ENCODE measurements around the gene PCSK6. TPM values are rescaled to one million over a fixed set of nuclear protein-coding genes. Genes with fewer than 3 reads are reported as not detected.

Gene PCSK6
- polyA plus RNA-seq, 1 donor from 2014 or later: 1.1 TPM

GRCh38 chr15:101531170-101531569 lies 41.7 kb upstream of the PCSK6 start:
- H3K9me2 ChIP-seq (ENCODE audit: insufficient read depth, low read length): no peaks in the 10 kb centered on the region
- no peaks in the 10 kb centered on the region for H4K20me1 ChIP-seq (ENCODE audit: insufficient read depth)
- H3K36me3 ChIP-seq (ENCODE audit: insufficient read depth, low read length): no peaks in the 10 kb centered on the region
- no peaks in the 10 kb centered on the region for H3F3A ChIP-seq (ENCODE audit: insufficient read depth, low read length, poor library complexity, severe bottlenecking)
- H3K9me3 ChIP-seq (ENCODE audit: low read length): no peaks in the 10 kb centered on the region
- no peaks in the 10 kb centered on the region for H3K79me2 ChIP-seq (replicated peaks; ENCODE audit: insufficient read depth, low read length)
- no peak overlapping the region for H3K27ac ChIP-seq (ENCODE audit: low read length)
- H2AFZ ChIP-seq (ENCODE audit: low read depth, low read length): no peak overlapping the region
- no peaks in the 10 kb centered on the region for H3K27me3 ChIP-seq (ENCODE audit: insufficient read depth, low read depth, low read length)
- TF ChIP-seq MXI1 (conservative IDR thresholded peaks at IDR 0.05; ENCODE audit: poor library complexity, severe bottlenecking): no peak
- TF ChIP-seq EZH2 (IDR thresholded peaks at IDR 0.05; ENCODE audit: borderline replicate concordance, insufficient read depth, low read length, poor library complexity, severe bottlenecking): no peak
- TF ChIP-seq POLR2AphosphoS5 (IDR thresholded peaks at IDR 0.05): no peak
- TF ChIP-seq SMC3 (conservative IDR thresholded peaks at IDR 0.05; ENCODE audit: poor library complexity): no peak
- TF ChIP-seq REST (IDR thresholded peaks at IDR 0.05; ENCODE audit: borderline replicate concordance): no peak
- no peak for TF ChIP-seq TAF1 (IDR thresholded peaks at IDR 0.05; ENCODE audit: low read depth)
- TF ChIP-seq CTCF (IDR thresholded peaks at IDR 0.05; ENCODE audit: poor library complexity, severe bottlenecking): no peak
- no peak for TF ChIP-seq EP300 (conservative IDR thresholded peaks at IDR 0.05; ENCODE audit: poor library complexity, severe bottlenecking)
- TF ChIP-seq RAD21 (conservative IDR thresholded peaks at IDR 0.05): no peak
- no peak overlapping the region for H3K4me3 ChIP-seq (ENCODE audit: low read length)
- H3K4me2 ChIP-seq (ENCODE audit: low read length): no peak overlapping the region
- H3K9ac ChIP-seq (ENCODE audit: low read length): no peak overlapping the region

- no peak overlapping the region for H3K4me2 ChIP-seq (ENCODE audit: low read length)
- no peaks in the 10 kb centered on the region for H3F3A ChIP-seq (ENCODE audit: insufficient read depth, low read length, poor library complexity, severe bottlenecking)
- H4K20me1 ChIP-seq (ENCODE audit: insufficient read depth): no peaks in the 10 kb centered on the region
- no peaks in the 10 kb centered on the region for H3K9me3 ChIP-seq (ENCODE audit: low read length)
- no peak for TF ChIP-seq RAD21 (conservative IDR thresholded peaks at IDR 0.05)
- TF ChIP-seq TAF1 (IDR thresholded peaks at IDR 0.05; ENCODE audit: low read depth): no peak
- no peak for TF ChIP-seq SMC3 (conservative IDR thresholded peaks at IDR 0.05; ENCODE audit: poor library complexity)
- TF ChIP-seq REST (IDR thresholded peaks at IDR 0.05; ENCODE audit: borderline replicate concordance): no peak
- TF ChIP-seq MXI1 (conservative IDR thresholded peaks at IDR 0.05; ENCODE audit: poor library complexity, severe bottlenecking): no peak
- no peak for TF ChIP-seq EZH2 (IDR thresholded peaks at IDR 0.05; ENCODE audit: borderline replicate concordance, insufficient read depth, low read length, poor library complexity, severe bottlenecking)
- no peak for TF ChIP-seq CTCF (IDR thresholded peaks at IDR 0.05; ENCODE audit: poor library complexity, severe bottlenecking)
- TF ChIP-seq EP300 (conservative IDR thresholded peaks at IDR 0.05; ENCODE audit: poor library complexity, severe bottlenecking): no peak
- no peak for TF ChIP-seq POLR2AphosphoS5 (IDR thresholded peaks at IDR 0.05)
- no peaks in the 10 kb centered on the region for H3K79me2 ChIP-seq (replicated peaks; ENCODE audit: insufficient read depth, low read length)
- H3K27ac ChIP-seq (ENCODE audit: low read length): no peak overlapping the region
- H2AFZ ChIP-seq (ENCODE audit: low read depth, low read length): no peak overlapping the region
- H3K27me3 ChIP-seq (ENCODE audit: insufficient read depth, low read depth, low read length): no peaks in the 10 kb centered on the region
- no peak overlapping the region for H3K4me3 ChIP-seq (ENCODE audit: low read length)
- H3K9ac ChIP-seq (ENCODE audit: low read length): no peak overlapping the region
- H3K9me2 ChIP-seq (ENCODE audit: insufficient read depth, low read length): no peaks in the 10 kb centered on the region
- no peaks in the 10 kb centered on the region for H3K36me3 ChIP-seq (ENCODE audit: insufficient read depth, low read length)
These were observed 40.9 kb upstream of the PCSK6 start for GRCh38 chr15:101530224-101530958.

Measured in neural cell (in vitro differentiated cells).